ENCODE data around the gene LRRC10.

LRRC10 gene

GRCh38 chr12:69563166-69563762 lies 47.4 kb downstream of the LRRC10 start:
- DNase-seq = no peak
